SKM-1 treated with dmso at 0.1 percent for 144 hours (cell line): ENCODE data around the gene DDX42.
"Not testable (repeated sequence)": the region's sequence is repeated elsewhere in the genome, so short reads cannot be mapped to it uniquely, and the experiment has no call there.

Experiments used
- DNase-seq: peaks from one replicate; lab custom pipeline; 2025; ENCODE audit not compliant: unreplicated experiment; lab: John Stamatoyannopoulos, UW

The DDX42 gene

GRCh38 chr17:63866625-63867024 is 92.7 kb downstream of the DDX42 start:
- not testable (repeated sequence) for DNase-seq
